HG02678 (cell line): Measurements from ENCODE around the gene ABTB2.

ENCODE experiments used
- ATAC-seq: cut with Tn5 transposase; IDR thresholded peaks from one replicate; pipeline ENCODE4 v1.9.1; 2021; ENCODE audit warnings: mild to moderate bottlenecking, moderate library complexity; ENCODE audit not compliant: unreplicated experiment

ABTB2 gene

GRCh38 chr11:34157163-34157562 is 200.6 kb downstream of the ABTB2 start:
- ATAC-seq: no peak

- ATAC-seq: no peak
Observed at GRCh38 chr11:34155757-34156062, 202.1 kb downstream of the ABTB2 start.

- ATAC-seq: no peak
Observed at GRCh38 chr11:34155057-34155756, 202.6 kb downstream of the ABTB2 start.

- peak; percentile 73 for ATAC-seq
Observed at GRCh38 chr11:34154059-34154875, 203.5 kb downstream of the ABTB2 start.

- no peak for ATAC-seq
Observed at GRCh38 chr11:34151916-34152845, 205.6 kb downstream of the ABTB2 start.

- ATAC-seq: no peak
Observed at GRCh38 chr11:34151166-34151565, 206.6 kb downstream of the ABTB2 start.

GRCh38 chr11:34150494-34151151 is 207.2 kb downstream of the ABTB2 start:
- ATAC-seq: no peak

- ATAC-seq: no peak
Observed at GRCh38 chr11:34149786-34150185, 208.0 kb downstream of the ABTB2 start.

- no peak for ATAC-seq
Observed at GRCh38 chr11:34149274-34149673, 208.5 kb downstream of the ABTB2 start.

GRCh38 chr11:34148504-34149165 is 209.2 kb downstream of the ABTB2 start:
- no peak for ATAC-seq

GRCh38 chr11:34147581-34147980 is 210.2 kb downstream of the ABTB2 start:
- no peak for ATAC-seq

GRCh38 chr11:34146866-34147265 is 210.9 kb downstream of the ABTB2 start:
- no peak for ATAC-seq

GRCh38 chr11:34146411-34146810 is 211.4 kb downstream of the ABTB2 start:
- no peak for ATAC-seq

GRCh38 chr11:34145847-34146381 is 211.9 kb downstream of the ABTB2 start:
- ATAC-seq: peak; percentile 55

GRCh38 chr11:34145073-34145472 is 212.7 kb downstream of the ABTB2 start:
- peak; percentile 33 for ATAC-seq

- ATAC-seq: no peak
Observed at GRCh38 chr11:34143048-34143447, 214.8 kb downstream of the ABTB2 start.

GRCh38 chr11:34140149-34140548 is 217.7 kb downstream of the ABTB2 start:
- no peak for ATAC-seq

- no peak for ATAC-seq
Observed at GRCh38 chr11:34139346-34139745, 218.5 kb downstream of the ABTB2 start.

- no peak for ATAC-seq
Observed at GRCh38 chr11:34136420-34136819, 221.4 kb downstream of the ABTB2 start.

GRCh38 chr11:34135439-34135838 is 222.4 kb downstream of the ABTB2 start:
- no peak for ATAC-seq
